H1 (cell line): Measurements from ENCODE around the gene COPZ1. TPM values are rescaled to one million over a fixed set of nuclear protein-coding genes. Genes with fewer than 3 reads are reported as not detected.

Source experiments
- ASH2L ChIP-seq: fragments of 200-600, 300-600 bp; sonication (generic); IDR thresholded peaks from one replicate; pipeline ENCODE4 v1.7.1; 2017; ENCODE audit warnings: low read length
- GTF2F1 ChIP-seq: IDR thresholded peaks from 2 replicates; pipeline ENCODE4 v1.6.1; 2012; ENCODE audit warnings: low read depth, low read length, improper control_type of control experiment, borderline replicate concordance
- HDAC2 ChIP-seq, 2 experiments: fragments of 300-600 bp in 1 of 2; sonication (generic) in 1 of 2; IDR thresholded peaks; 2 replicates each; pipeline ENCODE4 v1.6.1; 2011 to 2012; ENCODE audit warnings: low read depth in 2 of 2, low read length in 2 of 2, mild to moderate bottlenecking in 2 of 2, moderate library complexity in 2 of 2, borderline replicate concordance in 1 of 2, inconsistent platforms in 1 of 2
- JUND ChIP-seq: IDR thresholded peaks from 2 replicates; pipeline ENCODE4 v1.6.1; 2011; ENCODE audit warnings: mild to moderate bottlenecking, improper control_type of control experiment, low read length
- KDM1A ChIP-seq: fragments of 200-600, 300-600 bp; sonication (generic); IDR thresholded peaks from 2 replicates; pipeline ENCODE4 v1.7.1; 2016; ENCODE audit warnings: mild to moderate bottlenecking, low read length, borderline replicate concordance
- NRF1 ChIP-seq: IDR thresholded peaks from 2 replicates; pipeline ENCODE4 v1.6.1; 2011; ENCODE audit warnings: mild to moderate bottlenecking, low read depth, low read length, improper control_type of control experiment
- TCF12 ChIP-seq: IDR thresholded peaks from 2 replicates; pipeline ENCODE4 v1.6.1; 2011; ENCODE audit warnings: low read depth, mild to moderate bottlenecking, low read length
- polyA plus RNA-seq, 7 experiments: library from polyadenylated mRNA; depleted of rRNA in 3 of 7; stranded (reverse) in 5 of 7; unstranded in 2 of 7; fragments of >200 nt in 5 of 7; fragments of 200-250 nt in 2 of 7; gene quantifications; 1 replicate in 5 of 7; 2 replicates in 1 of 7; 4 replicates in 1 of 7; pipeline versions ENCODE4 v1.2.1 to v1.2.3, GENCODE V29; 2011 to 2013; ENCODE audit warnings: missing spikeins in 2 of 7, mixed read lengths in 2 of 7
- total RNA-seq: library from RNA; stranded (reverse); fragmentation: NEBNext Ultra II Directional; extraction: Animal tissue kit (Norgen Biotek cat#: 25700); gene quantifications from 2 replicates; pipeline ENCODE4 v1.2.1, GENCODE V29; 2021

Gene COPZ1
- total and polyA plus RNA-seq, 2 of the 8 experiments (the other 6 are each of a cell fraction or from before 2014, with no cell fraction given) = 103 to 133 TPM

GRCh38 chr12:54301428-54302048, 23.4 kb upstream of the COPZ1 start (continued):
- TF ChIP-seq HDAC2 (IDR thresholded peaks at IDR 0.05; ENCODE audit: borderline replicate concordance in 1 of 2, low read depth in 2 of 2, low read length in 2 of 2) (0 out of 4 replicates have a peak, but pooled peaks of 1 of the 2 experiments have one; percentile 54), KDM1A (no peak), JUND (no peak), ASH2L (peak; percentile 42), GTF2F1 (no peak), TCF12 (peak; percentile 72), NRF1 (no peak)
